Measurements from ENCODE around the gene PHACTR1.

PHACTR1 gene

GRCh38 chr6:13286181-13286580, 569.6 kb downstream of the PHACTR1 start:
- Histone ChIP-seq H3K4me2 (ENCODE audit: low read length) (peak overlapping the region; percentile 76), H4K20me1 (ENCODE audit: insufficient read depth, low read length) (peaks cover 27% of the 10 kb centered on the region), H3K9ac (ENCODE audit: low read length) (peak overlapping the region; percentile 29; the same call in 1 of the 2 replicates), H3K4me1 (ENCODE audit: low read length) (peaks cover 28% of the 10 kb centered on the region), H3K79me2 (ENCODE audit: low read length) (no peaks in the 10 kb centered on the region), H2AFZ (ENCODE audit: low read depth, low read length) (no peak overlapping the region), H3K27ac (ENCODE audit: low read length) (peak overlapping the region; percentile 69), H3K4me3 (ENCODE audit: low read length) (peak overlapping the region; percentile 41), H3K36me3 (replicated peaks; ENCODE audit: low read depth, low read length) (peaks cover 54% of the 10 kb centered on the region), H3K27me3 (ENCODE audit: low read depth, low read length) (no peaks in the 10 kb centered on the region), H3K9me3 (ENCODE audit: insufficient read depth, low read length) (no peaks in the 10 kb centered on the region)
- TF ChIP-seq EZH2phosphoT487 (IDR thresholded peaks at IDR 0.05; ENCODE audit: low read depth) (no peak), CTCF (IDR thresholded peaks at IDR 0.05; ENCODE audit: low read depth, low read length) (no peak)

GRCh38 chr6:13287104-13287503, 570.5 kb downstream of the PHACTR1 start:
- Histone ChIP-seq H3K4me2 (ENCODE audit: low read length) (no peak overlapping the region), H4K20me1 (ENCODE audit: insufficient read depth, low read length) (peaks cover 19% of the 10 kb centered on the region; the same call in 1 of the 2 replicates), H3K9me3 (ENCODE audit: insufficient read depth, low read length) (no peaks in the 10 kb centered on the region), H2AFZ (ENCODE audit: low read depth, low read length) (no peak overlapping the region), H3K4me3 (ENCODE audit: low read length) (no peak overlapping the region), H3K4me1 (ENCODE audit: low read length) (peaks cover 28% of the 10 kb centered on the region), H3K27ac (ENCODE audit: low read length) (no peak overlapping the region), H3K79me2 (ENCODE audit: low read length) (no peaks in the 10 kb centered on the region), H3K9ac (ENCODE audit: low read length) (no peak overlapping the region), H3K36me3 (replicated peaks; ENCODE audit: low read depth, low read length) (peaks cover 54% of the 10 kb centered on the region), H3K27me3 (ENCODE audit: low read depth, low read length) (no peaks in the 10 kb centered on the region)
- TF ChIP-seq EZH2phosphoT487 (IDR thresholded peaks at IDR 0.05; ENCODE audit: low read depth) (no peak), CTCF (IDR thresholded peaks at IDR 0.05; ENCODE audit: low read depth, low read length) (no peak)

DNA sequence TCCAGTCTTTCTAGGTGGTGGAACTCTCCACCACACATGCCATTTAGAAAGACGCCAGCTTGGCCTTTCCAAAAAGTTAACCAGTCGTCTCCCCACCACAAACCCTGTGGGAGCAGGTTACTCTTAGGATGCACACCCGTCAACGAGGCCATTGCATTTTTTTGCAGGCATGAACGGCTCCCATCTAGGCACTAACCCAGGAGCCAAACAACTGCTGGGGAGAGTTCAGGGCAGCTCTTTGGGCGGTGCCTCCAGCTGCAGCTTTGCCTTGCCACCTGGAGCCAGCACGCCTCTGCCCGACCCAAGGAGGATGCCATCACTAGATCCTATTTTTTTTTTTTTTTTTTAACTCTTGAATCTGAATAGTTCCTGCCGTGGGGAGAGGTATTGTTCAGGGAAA, 571.9 kb downstream of the PHACTR1 start:
- Histone ChIP-seq H4K20me1 (ENCODE audit: insufficient read depth, low read length) (peaks cover 13% of the 10 kb centered on the region; the same call in 1 of the 2 replicates), H3K27ac (ENCODE audit: low read length) (no peak overlapping the region)
- TF ChIP-seq CTCF (IDR thresholded peaks at IDR 0.05; ENCODE audit: low read depth, low read length) = no peak
- no peak for TF ChIP-seq EZH2phosphoT487 (IDR thresholded peaks at IDR 0.05; ENCODE audit: low read depth)

DNA sequence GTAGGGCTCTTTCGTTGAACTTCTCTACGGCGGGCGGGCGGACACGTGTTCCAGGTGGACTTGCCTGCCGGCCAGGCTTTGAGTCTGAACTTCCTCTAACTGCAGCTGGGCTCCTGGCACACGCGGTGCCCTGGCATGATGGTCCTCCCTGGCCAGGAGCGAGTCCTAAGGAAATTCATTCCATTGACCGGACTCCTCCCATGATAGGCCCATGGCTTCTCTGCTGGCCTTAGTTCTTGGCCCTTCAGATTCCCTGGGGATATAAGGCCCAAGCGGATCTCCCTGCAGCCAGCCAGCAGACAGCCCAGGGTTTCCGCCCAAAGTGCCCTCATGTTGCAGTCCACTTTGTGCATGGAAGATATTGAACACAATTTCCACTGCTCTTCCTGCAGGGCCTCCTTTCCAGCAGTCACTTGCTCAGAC, 572.4 kb downstream of the PHACTR1 start:
- no peaks in the 10 kb centered on the region for H3K27me3 ChIP-seq (ENCODE audit: low read depth, low read length)
- no peak overlapping the region for H3K4me3 ChIP-seq (ENCODE audit: low read length)
- no peak overlapping the region for H3K9ac ChIP-seq (ENCODE audit: low read length)
- no peak overlapping the region for H3K27ac ChIP-seq (ENCODE audit: low read length)
- H2AFZ ChIP-seq (ENCODE audit: low read depth, low read length) = no peak overlapping the region
- H3K79me2 ChIP-seq (ENCODE audit: low read length) = no peaks in the 10 kb centered on the region
- no peak overlapping the region for H3K4me2 ChIP-seq (ENCODE audit: low read length)
- peaks cover 13% of the 10 kb centered on the region; the same call in 1 of the 2 replicates for H4K20me1 ChIP-seq (ENCODE audit: insufficient read depth, low read length)
- H3K36me3 ChIP-seq (replicated peaks; ENCODE audit: low read depth, low read length) = peaks cover 42% of the 10 kb centered on the region
- H3K4me1 ChIP-seq (ENCODE audit: low read length) = peaks cover 28% of the 10 kb centered on the region
- TF ChIP-seq EZH2phosphoT487 (IDR thresholded peaks at IDR 0.05; ENCODE audit: low read depth) (no peak), CTCF (IDR thresholded peaks at IDR 0.05; ENCODE audit: low read depth, low read length) (no peak)
- H3K9me3 ChIP-seq (ENCODE audit: insufficient read depth, low read length) = no peaks in the 10 kb centered on the region

More for the DNA sequence above, 571.9 kb downstream of the PHACTR1 start:
- Histone ChIP-seq H2AFZ (ENCODE audit: low read depth, low read length) (no peak overlapping the region), H3K9me3 (ENCODE audit: insufficient read depth, low read length) (no peaks in the 10 kb centered on the region), H3K9ac (ENCODE audit: low read length) (no peak overlapping the region), H3K36me3 (replicated peaks; ENCODE audit: low read depth, low read length) (peaks cover 47% of the 10 kb centered on the region), H3K4me1 (ENCODE audit: low read length) (peaks cover 28% of the 10 kb centered on the region), H3K4me3 (ENCODE audit: low read length) (no peak overlapping the region), H3K4me2 (ENCODE audit: low read length) (no peak overlapping the region), H3K27me3 (ENCODE audit: low read depth, low read length) (no peaks in the 10 kb centered on the region), H3K79me2 (ENCODE audit: low read length) (no peaks in the 10 kb centered on the region)

All from OCI-LY3 (cell line).